ENCODE data around the gene ECM2. TPM values are rescaled to one million over a fixed set of nuclear protein-coding genes. Genes with fewer than 3 reads are reported as not detected.

Gene ECM2
- total RNA-seq, 2 donors from 2014 or later, result not detected

Other genes with a start within 250 kb of the ECM2 start
- gene IARS1, start 242.3 kb downstream of the ECM2 start, total RNA-seq, result 100 to 1,000 TPM; 138 to 246 TPM
- 10 to 100 TPM; 51.1 to 68.7 TPM for gene NOL8, start 210.6 kb downstream of the ECM2 start, total RNA-seq
- 10 to 100 TPM; 14.7 to 38.8 TPM for gene CENPP, start 210.0 kb downstream of the ECM2 start, total RNA-seq
- gene OGN, start 131.4 kb downstream of the ECM2 start, total RNA-seq, result not detected
- gene OMD, start 111.5 kb downstream of the ECM2 start, total RNA-seq, result not detected
- gene ASPN, start 53.5 kb downstream of the ECM2 start, total RNA-seq, result not detected
- gene IPPK, start 134.1 kb upstream of the ECM2 start, total RNA-seq, result 10 to 100 TPM; 11.8 to 21.9 TPM
- 10 to 100 TPM; 31.8 to 37.9 TPM for gene BICD2, start 228.8 kb upstream of the ECM2 start, total RNA-seq